Vagina (tissue), 2 donors: Measurements from ENCODE around the gene PARD3. TPM values are rescaled to one million over a fixed set of nuclear protein-coding genes. Genes with fewer than 3 reads are reported as not detected.
"Not testable (repeated sequence)": the region's sequence is repeated elsewhere in the genome, so short reads cannot be mapped to it uniquely, and the experiment has no call there.

Experiments
- DNase-seq, 2 donors: peaks; one replicate each; pipeline ENCODE4 v3.0.0-alpha.2; 2017; ENCODE audit errors: extremely low spot score in 2 of 2
- H3K27ac ChIP-seq: fragments of 200-600 bp; sonication (generic); one replicate; pipeline ENCODE4 v1.5.1; 2019
- H3K27me3 ChIP-seq: fragments of 200-600 bp; sonication (generic); one replicate; pipeline ENCODE4 v1.5.1; 2019
- H3K36me3 ChIP-seq, 2 donors: fragments of 200-600 bp; sonication (generic); one replicate each; pipeline ENCODE4 v1.5.1; 2017 to 2019
- H3K4me1 ChIP-seq: fragments of 200-600 bp; sonication (generic); one replicate; pipeline ENCODE4 v1.5.1; 2019
- H3K4me3 ChIP-seq, 2 donors: fragments of 200-600 bp; sonication (generic); 1 replicate in 1 of 2; 2 replicates in 1 of 2; pipeline ENCODE4 v1.5.1; 2016 to 2019
- H3K9me3 ChIP-seq: fragments of 200-600 bp; sonication (generic); one replicate; pipeline ENCODE4 v1.5.1; 2019
- CTCF ChIP-seq, 3 experiments: fragments of 450-650 bp in 2 of 3; fragments of 200-600 bp in 1 of 3; sonication (generic) in 1 of 3; IDR thresholded peaks; one replicate each; pipeline ENCODE4 v1.5.1; 2017 to 2019; ENCODE audit warnings: antibody characterized with exemption in 3 of 3, mild to moderate bottlenecking in 2 of 3, moderate library complexity in 2 of 3
- POLR2A ChIP-seq, 2 donors: fragments of 450-650 bp; IDR thresholded peaks; one replicate each; pipeline ENCODE4 v1.6.1; 2017; ENCODE audit warnings: antibody characterized with exemption in 2 of 2, mild to moderate bottlenecking in 2 of 2, moderate library complexity in 2 of 2
- POLR2AphosphoS5 ChIP-seq, 2 donors: sonication (generic); formaldehyde crosslinking; IDR thresholded peaks; one replicate each; pipeline ENCODE4 v1.9.0; 2017; ENCODE audit warnings: antibody characterized with exemption in 2 of 2, mild to moderate bottlenecking in 2 of 2, low read depth in 1 of 2; ENCODE audit not compliant: insufficient read depth in 1 of 2
- intact Hi-C: fragments of 100-400 bp; cut with DNase I; formaldehyde crosslinking; loops from one replicate; pipeline ENCODE4 v1.15.1; 2023
- total RNA-seq: library from RNA; depleted of rRNA; stranded (reverse); fragments of >200 nt; gene quantifications from one replicate; pipeline ENCODE4 v1.2.3, GENCODE V29; 2016

Gene PARD3
- total RNA-seq, 1 donor from 2014 or later = 95.5 TPM

- no peak for DNase-seq
- intact Hi-C loops = no loop called here
- Histone ChIP-seq H3K27ac (no peak overlapping the region), H3K4me1 (peaks cover 21% of the 10 kb centered on the region), H3K9me3 (no peaks in the 10 kb centered on the region), H3K36me3 (no peaks in the 10 kb centered on the region), H3K4me3 (no peak overlapping the region), H3K27me3 (no peaks in the 10 kb centered on the region)
- TF ChIP-seq CTCF (IDR thresholded peaks at IDR 0.05) (no peak), POLR2A (IDR thresholded peaks at IDR 0.05) (no peak), POLR2AphosphoS5 (IDR thresholded peaks at IDR 0.05; ENCODE audit: insufficient read depth in 1 of 2, low read depth in 1 of 2) (no peak)
Measured at GRCh38 chr10:34433241-34434076, 381.6 kb downstream of the PARD3 start.

DNA sequence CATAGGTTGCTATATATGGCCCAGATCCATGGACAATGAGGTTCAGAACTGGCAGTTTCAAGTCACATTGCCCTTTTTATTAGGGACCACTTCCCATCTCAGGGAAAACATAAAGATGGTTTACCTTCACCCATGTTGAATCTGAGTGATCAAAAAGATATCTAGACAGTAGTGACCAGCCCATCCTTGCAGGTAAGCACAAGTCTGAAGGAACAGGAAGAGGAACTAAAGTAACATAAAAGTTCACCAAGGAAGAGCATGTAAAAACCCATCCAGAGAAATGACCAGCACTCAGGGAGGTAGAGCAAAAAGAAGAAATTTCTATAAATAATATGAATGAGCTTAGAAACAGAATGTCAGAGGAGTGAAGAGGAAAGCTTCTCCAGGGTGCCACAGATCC is 382.5 kb downstream of the PARD3 start:
- no peak overlapping the region for H3K27ac ChIP-seq
- intact Hi-C loops = no loop called here
- no peak overlapping the region for H3K4me3 ChIP-seq
- DNase-seq = no peak
- H3K9me3 ChIP-seq = no peaks in the 10 kb centered on the region
- H3K27me3 ChIP-seq = no peaks in the 10 kb centered on the region
- H3K36me3 ChIP-seq = no peaks in the 10 kb centered on the region
- no peak for TF ChIP-seq CTCF (IDR thresholded peaks at IDR 0.05)
- no peak for TF ChIP-seq POLR2AphosphoS5 (IDR thresholded peaks at IDR 0.05; ENCODE audit: insufficient read depth in 1 of 2, low read depth in 1 of 2)
- no peak for TF ChIP-seq POLR2A (IDR thresholded peaks at IDR 0.05)
- H3K4me1 ChIP-seq = peaks cover 21% of the 10 kb centered on the region

- Histone ChIP-seq H3K4me1 (peaks cover 21% of the 10 kb centered on the region), H3K27ac (no peak overlapping the region), H3K27me3 (no peaks in the 10 kb centered on the region), H3K9me3 (no peaks in the 10 kb centered on the region), H3K36me3 (no peaks in the 10 kb centered on the region), H3K4me3 (no peak overlapping the region)
- no peak for DNase-seq
- intact Hi-C loops = no loop called here
- TF ChIP-seq POLR2A (IDR thresholded peaks at IDR 0.05) (no peak), POLR2AphosphoS5 (IDR thresholded peaks at IDR 0.05; ENCODE audit: insufficient read depth in 1 of 2, low read depth in 1 of 2) (no peak)
Measured at GRCh38 chr10:34430685-34431084, 384.4 kb downstream of the PARD3 start.

DNA sequence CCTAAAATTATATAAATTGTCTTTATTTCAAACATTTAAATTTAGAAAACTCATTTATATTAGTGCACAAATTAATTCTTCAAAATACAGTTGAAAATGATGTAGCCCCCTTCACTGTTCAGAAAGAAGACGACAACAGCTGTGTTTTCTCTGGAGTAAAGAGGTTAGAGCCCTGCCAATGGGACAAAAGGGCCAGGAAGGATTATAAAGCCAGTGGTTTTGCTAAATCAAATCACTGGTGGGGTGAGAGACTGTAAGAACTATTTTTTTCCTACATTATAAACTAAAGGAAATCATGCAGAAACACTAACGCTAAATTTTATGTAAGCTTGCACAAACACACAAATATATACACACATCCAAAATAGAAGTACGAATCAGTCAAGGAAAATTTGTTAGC is 386.6 kb downstream of the PARD3 start:
- no peak for DNase-seq
- H3K4me3 ChIP-seq = no peak overlapping the region
- intact Hi-C loops = no loop called here

GRCh38 chr10:34427911-34428216 is 387.2 kb downstream of the PARD3 start:
- H3K27ac ChIP-seq = no peak overlapping the region

More for the DNA sequence above, 386.6 kb downstream of the PARD3 start:
- Histone ChIP-seq H3K36me3 (no peaks in the 10 kb centered on the region), H3K27ac (no peak overlapping the region), H3K4me1 (peaks cover 11% of the 10 kb centered on the region), H3K9me3 (no peaks in the 10 kb centered on the region), H3K27me3 (no peaks in the 10 kb centered on the region)
- no peak for TF ChIP-seq CTCF (IDR thresholded peaks at IDR 0.05)
- no peak for TF ChIP-seq POLR2A (IDR thresholded peaks at IDR 0.05)
- TF ChIP-seq POLR2AphosphoS5 (IDR thresholded peaks at IDR 0.05; ENCODE audit: insufficient read depth in 1 of 2, low read depth in 1 of 2) = no peak

DNA sequence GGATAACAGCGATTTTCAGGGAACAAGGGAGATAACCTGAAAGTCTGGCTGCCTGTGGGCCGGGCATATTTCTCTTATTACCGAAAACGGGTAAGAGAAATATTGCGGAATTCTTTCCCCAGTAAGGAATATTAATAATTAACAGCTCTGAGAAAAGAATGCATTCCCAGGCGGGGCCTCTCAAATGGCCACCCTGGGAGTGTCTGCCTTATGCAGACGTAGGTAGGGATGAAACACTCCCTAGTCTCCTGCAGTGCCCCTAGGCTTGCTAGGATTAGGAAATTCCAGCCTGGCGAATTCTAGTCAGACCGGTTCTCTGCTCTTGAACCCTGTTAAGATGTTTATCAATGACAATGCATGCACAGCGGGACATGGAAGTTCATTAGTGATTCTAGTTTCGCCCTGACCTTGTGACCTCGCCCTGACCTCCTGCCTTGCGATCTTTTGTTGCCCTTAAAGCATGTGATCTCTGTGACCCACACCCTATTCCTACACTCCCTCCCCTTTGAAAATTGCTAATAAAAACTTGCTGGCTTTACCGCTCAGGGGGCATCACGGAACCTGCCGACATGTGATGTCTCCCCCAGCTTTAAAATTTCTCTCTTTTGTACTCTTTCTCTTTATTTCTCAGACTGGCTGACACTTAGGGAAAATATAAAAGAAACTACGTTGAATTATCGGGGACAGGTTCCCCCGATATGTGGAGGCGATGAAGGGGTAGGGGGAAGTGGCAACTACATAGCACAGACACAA is 387.8 kb downstream of the PARD3 start:
- DNase-seq, H3K4me3 ChIP-seq, intact Hi-C loops, H3K27me3 ChIP-seq, H3K27ac ChIP-seq, H3K9me3 ChIP-seq, H3K36me3 ChIP-seq, H3K4me1 ChIP-seq: not testable (repeated sequence)

More at GRCh38 chr10:34427911-34428216, 387.2 kb downstream of the PARD3 start:
- Histone ChIP-seq H3K27me3 (no peaks in the 10 kb centered on the region), H3K9me3 (no peaks in the 10 kb centered on the region), H3K4me1 (peaks cover 5% of the 10 kb centered on the region), H3K36me3 (no peaks in the 10 kb centered on the region), H3K4me3 (no peak overlapping the region)
- intact Hi-C loops = no loop called here
- no peak for TF ChIP-seq CTCF (IDR thresholded peaks at IDR 0.05)
- no peak for TF ChIP-seq POLR2AphosphoS5 (IDR thresholded peaks at IDR 0.05; ENCODE audit: insufficient read depth in 1 of 2, low read depth in 1 of 2)
- no peak for TF ChIP-seq POLR2A (IDR thresholded peaks at IDR 0.05)
- no peak for DNase-seq

DNA sequence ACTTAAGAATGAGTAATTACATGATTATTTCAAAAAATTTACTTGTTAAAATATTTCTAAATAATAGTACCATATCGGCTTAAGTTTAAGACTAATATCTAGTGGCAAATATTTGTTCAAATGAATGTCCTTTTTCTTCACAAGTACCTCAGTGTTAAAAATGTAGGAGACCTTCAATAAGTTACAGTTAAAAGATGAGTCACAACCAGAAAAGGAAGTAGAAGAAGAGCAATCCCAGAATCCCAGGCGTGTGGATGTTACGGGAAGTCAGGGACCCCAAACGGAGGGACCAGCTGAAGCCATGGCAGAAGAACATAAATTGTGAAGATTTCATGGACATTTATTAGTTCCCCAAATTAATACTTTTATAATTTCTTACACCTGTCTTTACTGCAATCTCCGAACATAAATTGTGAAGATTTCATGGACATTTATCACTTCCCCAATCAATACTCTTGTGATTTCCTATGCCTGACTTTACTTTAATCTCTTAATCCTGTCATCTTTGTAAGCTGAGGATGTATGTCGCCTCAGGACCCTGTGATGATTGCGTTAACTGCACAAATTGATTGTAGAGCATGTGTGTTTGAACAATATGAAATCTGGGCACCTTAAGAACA is 388.4 kb downstream of the PARD3 start:
- DNase-seq, H3K4me3 ChIP-seq, H3K27ac ChIP-seq, H3K9me3 ChIP-seq, H3K36me3 ChIP-seq, H3K4me1 ChIP-seq, H3K27me3 ChIP-seq, intact Hi-C loops: not testable (repeated sequence)
